ENCODE data around the gene APOA4.

The APOA4 gene

DNA sequence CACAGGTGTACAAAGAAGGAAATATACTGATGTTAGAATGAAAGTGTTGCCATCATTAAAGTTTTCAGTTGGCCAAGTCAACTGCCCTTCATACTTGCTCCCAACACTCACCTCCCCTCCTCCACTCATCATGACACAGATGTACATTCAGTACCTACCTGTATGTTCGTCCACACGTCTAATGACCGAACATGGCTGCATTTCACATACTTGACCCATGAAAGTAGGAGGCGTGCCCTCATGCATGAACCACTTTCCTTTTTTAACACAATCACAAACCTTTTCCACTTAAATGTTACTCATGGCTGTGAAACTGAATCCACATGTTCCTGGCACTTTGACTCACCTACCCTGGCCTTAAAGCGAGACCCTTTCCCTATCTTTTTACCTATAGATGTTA, 47.1 kb downstream of the APOA4 start:
- Histone ChIP-seq H2AK5ac (ENCODE audit: low read depth, low read length) (no peak overlapping the region), H2BK12ac (ENCODE audit: low read length) (no peak overlapping the region), H2BK120ac (ENCODE audit: low read depth, low read length) (no peak overlapping the region), H3K27ac (replicated peaks; ENCODE audit: low read length) (no peak overlapping the region), H2BK5ac (ENCODE audit: low read length) (no peak overlapping the region), H3K36me3 (replicated peaks in 1 of 2; ENCODE audit: control insufficient read depth in 2 of 2, insufficient read depth in 2 of 2, low read length in 2 of 2) (peaks cover 12 to 51% of the 10 kb centered on the region in 2 donors), H3K23ac (ENCODE audit: low read depth, low read length, poor library complexity) (no peak overlapping the region), H3K79me1 (ENCODE audit: low read depth, low read length) (no peaks in the 10 kb centered on the region), H3K4me3 (ENCODE audit: low read length in 2 of 2) (no peak overlapping the region), H3K4me2 (ENCODE audit: insufficient read depth, low read length, poor library complexity, severe bottlenecking) (no peak overlapping the region), H3K9me3 (replicated peaks in 1 of 2; ENCODE audit: control insufficient read depth in 2 of 2, insufficient read depth in 1 of 2, low read depth in 1 of 2, low read length in 2 of 2) (no peaks in the 10 kb centered on the region), H2BK15ac (ENCODE audit: low read length) (no peak overlapping the region), H3K4ac (ENCODE audit: low read length) (no peak overlapping the region), H3K27me3 (ENCODE audit: control insufficient read depth in 3 of 3, insufficient read depth in 3 of 3, low read depth in 1 of 3, low read length in 3 of 3) (no peaks in the 10 kb centered on the region), H3K14ac (ENCODE audit: low read length) (no peak overlapping the region), H4K91ac (ENCODE audit: low read depth, low read length, poor library complexity) (no peak overlapping the region), H3K4me1 (ENCODE audit: control insufficient read depth in 2 of 2, insufficient read depth in 1 of 2, low read depth in 1 of 2, low read length in 2 of 2) (peaks cover 5 to 12% of the 10 kb centered on the region in 2 donors), H3K9ac (ENCODE audit: low read depth, low read length, poor library complexity) (no peak overlapping the region), H4K8ac (ENCODE audit: low read depth, low read length) (no peak overlapping the region), H2AFZ (ENCODE audit: low read length) (no peak overlapping the region), H3K18ac (ENCODE audit: low read length) (no peak overlapping the region)
- no CpG with 5 or more reads among the region's 5 CpGs for WGBS, 2 donors (ENCODE audit: extremely low coverage in 2 of 2, insufficient read length in 2 of 2, insufficient replicate concordance in 1 of 2)
- DNase-seq (ENCODE audit: low spot score): no peak

DNA sequence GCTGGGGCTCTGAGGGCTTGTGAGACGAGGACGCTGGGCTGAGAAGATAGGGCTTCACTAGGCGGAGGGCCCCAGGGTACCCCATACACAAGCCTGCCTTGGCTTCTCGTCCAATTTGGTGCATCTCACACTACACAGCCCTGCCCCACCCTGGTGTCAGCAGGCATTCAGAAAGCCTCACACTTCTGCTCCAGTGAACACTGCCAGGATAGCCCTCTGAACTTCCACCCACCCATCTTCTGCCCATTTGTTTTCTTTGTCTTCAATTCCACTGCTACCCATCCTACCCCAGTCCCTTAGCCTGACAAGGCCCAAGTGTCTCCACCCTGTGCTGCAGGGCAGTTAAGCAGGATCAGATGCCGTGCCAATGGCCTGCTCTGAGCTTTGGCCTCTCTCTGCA, 48.4 kb downstream of the APOA4 start:
- H3K4me2 ChIP-seq (ENCODE audit: insufficient read depth, low read length, poor library complexity, severe bottlenecking): no peak overlapping the region
- no peak overlapping the region for H3K9ac ChIP-seq (ENCODE audit: low read depth, low read length, poor library complexity)
- H2BK12ac ChIP-seq (ENCODE audit: low read length): no peak overlapping the region
- H2BK15ac ChIP-seq (ENCODE audit: low read length): no peak overlapping the region
- peaks cover 12 to 43% of the 10 kb centered on the region in 2 donors for H3K36me3 ChIP-seq (replicated peaks in 1 of 2; ENCODE audit: control insufficient read depth in 2 of 2, insufficient read depth in 2 of 2, low read length in 2 of 2)
- no peak overlapping the region for H3K4me3 ChIP-seq (ENCODE audit: low read length in 2 of 2)
- no peak overlapping the region for H2BK5ac ChIP-seq (ENCODE audit: low read length)
- DNase-seq (ENCODE audit: low spot score): no peak
- H2AFZ ChIP-seq (ENCODE audit: low read length): no peak overlapping the region
- H4K8ac ChIP-seq (ENCODE audit: low read depth, low read length): no peak overlapping the region
- no peak overlapping the region for H2BK120ac ChIP-seq (ENCODE audit: low read depth, low read length)
- H3K23ac ChIP-seq (ENCODE audit: low read depth, low read length, poor library complexity): peak overlapping the region; percentile 59
- no peak overlapping the region for H3K18ac ChIP-seq (ENCODE audit: low read length)
- no CpG with 5 or more reads among the region's 5 CpGs for WGBS, 2 donors (ENCODE audit: extremely low coverage in 2 of 2, insufficient read length in 2 of 2, insufficient replicate concordance in 1 of 2)
- H2AK5ac ChIP-seq (ENCODE audit: low read depth, low read length): no peak overlapping the region
- H3K4me1 ChIP-seq (ENCODE audit: control insufficient read depth in 2 of 2, insufficient read depth in 1 of 2, low read depth in 1 of 2, low read length in 2 of 2): peaks cover 5 to 12% of the 10 kb centered on the region in 2 donors
- no peaks in the 10 kb centered on the region for H3K9me3 ChIP-seq (replicated peaks in 1 of 2; ENCODE audit: control insufficient read depth in 2 of 2, insufficient read depth in 1 of 2, low read depth in 1 of 2, low read length in 2 of 2)
- no peak overlapping the region for H3K27ac ChIP-seq (replicated peaks; ENCODE audit: low read length)
- no peak overlapping the region for H3K14ac ChIP-seq (ENCODE audit: low read length)
- H3K79me1 ChIP-seq (ENCODE audit: low read depth, low read length): no peaks in the 10 kb centered on the region
- no peak overlapping the region for H4K91ac ChIP-seq (ENCODE audit: low read depth, low read length, poor library complexity)
- no peaks in the 10 kb centered on the region for H3K27me3 ChIP-seq (ENCODE audit: control insufficient read depth in 3 of 3, insufficient read depth in 3 of 3, low read depth in 1 of 3, low read length in 3 of 3)
- no peak overlapping the region for H3K4ac ChIP-seq (ENCODE audit: low read length)

DNA sequence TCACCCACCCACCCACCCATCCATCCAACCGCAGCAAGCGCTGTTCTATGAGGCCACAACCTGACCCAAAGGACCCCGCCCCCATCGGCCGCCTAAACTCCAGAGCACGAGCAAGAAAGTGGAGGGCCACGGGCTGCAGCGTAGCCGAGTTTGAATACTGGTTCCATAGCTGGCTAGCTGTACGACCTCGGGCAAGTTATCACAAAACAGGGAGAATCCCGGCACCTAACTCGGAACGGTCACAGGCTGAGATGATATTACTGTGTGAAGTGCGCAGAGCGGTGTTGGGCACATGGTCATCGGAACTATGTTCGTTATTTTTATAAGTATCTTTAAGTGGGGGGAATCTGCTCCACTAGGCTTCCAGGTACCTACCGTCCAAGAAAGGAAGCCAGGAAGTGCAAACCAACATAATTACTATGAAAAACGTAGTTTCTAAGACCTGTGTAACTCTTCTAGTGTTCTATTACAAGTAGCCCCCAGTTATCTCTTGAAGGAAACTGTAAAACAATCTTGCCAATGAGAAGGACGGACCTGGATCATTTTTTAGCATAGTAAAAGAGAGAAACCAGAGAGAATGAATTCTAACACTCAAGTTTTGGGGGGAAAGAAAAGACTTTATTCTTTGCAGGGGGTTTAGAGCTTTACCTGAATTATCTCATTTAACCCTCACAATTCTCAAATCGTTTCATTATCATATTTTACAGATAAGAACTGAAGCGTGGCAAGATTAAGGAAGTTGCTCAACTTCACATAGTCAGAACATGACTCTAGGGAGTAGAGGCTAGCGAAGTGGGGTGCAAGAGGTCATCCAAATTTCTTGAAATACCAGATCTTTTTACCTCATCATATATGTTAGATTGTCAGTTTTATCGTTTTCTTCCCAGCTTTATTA, 49.7 kb downstream of the APOA4 start:
- no peak overlapping the region for H3K4ac ChIP-seq (ENCODE audit: low read length)
- no peak overlapping the region for H2BK12ac ChIP-seq (ENCODE audit: low read length)
- H2AK5ac ChIP-seq (ENCODE audit: low read depth, low read length): no peak overlapping the region
- DNase-seq (ENCODE audit: low spot score): no peak
- no peak overlapping the region for H2BK120ac ChIP-seq (ENCODE audit: low read depth, low read length)
- no peaks in the 10 kb centered on the region for H3K27me3 ChIP-seq (ENCODE audit: control insufficient read depth in 3 of 3, insufficient read depth in 3 of 3, low read depth in 1 of 3, low read length in 3 of 3)
- peak overlapping the region; percentile 85 for H3K4me2 ChIP-seq (ENCODE audit: insufficient read depth, low read length, poor library complexity, severe bottlenecking)
- no peaks in the 10 kb centered on the region for H3K79me1 ChIP-seq (ENCODE audit: low read depth, low read length)
- peaks cover 10 to 43% of the 10 kb centered on the region in 2 donors for H3K36me3 ChIP-seq (replicated peaks in 1 of 2; ENCODE audit: control insufficient read depth in 2 of 2, insufficient read depth in 2 of 2, low read length in 2 of 2)
- peak overlapping the region; percentile 26 for H2BK5ac ChIP-seq (ENCODE audit: low read length)
- H2BK15ac ChIP-seq (ENCODE audit: low read length): no peak overlapping the region
- H2AFZ ChIP-seq (ENCODE audit: low read length): peak overlapping the region; percentile 98
- H3K14ac ChIP-seq (ENCODE audit: low read length): no peak overlapping the region
- H3K4me1 ChIP-seq (ENCODE audit: control insufficient read depth in 2 of 2, insufficient read depth in 1 of 2, low read depth in 1 of 2, low read length in 2 of 2): peaks cover 5 to 12% of the 10 kb centered on the region in 2 donors
- H3K9me3 ChIP-seq (replicated peaks in 1 of 2; ENCODE audit: control insufficient read depth in 2 of 2, insufficient read depth in 1 of 2, low read depth in 1 of 2, low read length in 2 of 2): no peaks in the 10 kb centered on the region
- no peak overlapping the region for H3K9ac ChIP-seq (ENCODE audit: low read depth, low read length, poor library complexity)
- no peak overlapping the region for H4K8ac ChIP-seq (ENCODE audit: low read depth, low read length)
- H3K23ac ChIP-seq (ENCODE audit: low read depth, low read length, poor library complexity): peak overlapping the region; percentile 87
- H3K18ac ChIP-seq (ENCODE audit: low read length): no peak overlapping the region
- peak overlapping the region; percentile 45 for H3K27ac ChIP-seq (replicated peaks; ENCODE audit: low read length)
- no CpG with 5 or more reads among the region's 25 CpGs for WGBS, 2 donors (ENCODE audit: extremely low coverage in 2 of 2, insufficient read length in 2 of 2, insufficient replicate concordance in 1 of 2)
- peak overlapping the region; percentile 66 to 82 for H3K4me3 ChIP-seq (ENCODE audit: low read length in 2 of 2)
- H4K91ac ChIP-seq (ENCODE audit: low read depth, low read length, poor library complexity): no peak overlapping the region

DNA sequence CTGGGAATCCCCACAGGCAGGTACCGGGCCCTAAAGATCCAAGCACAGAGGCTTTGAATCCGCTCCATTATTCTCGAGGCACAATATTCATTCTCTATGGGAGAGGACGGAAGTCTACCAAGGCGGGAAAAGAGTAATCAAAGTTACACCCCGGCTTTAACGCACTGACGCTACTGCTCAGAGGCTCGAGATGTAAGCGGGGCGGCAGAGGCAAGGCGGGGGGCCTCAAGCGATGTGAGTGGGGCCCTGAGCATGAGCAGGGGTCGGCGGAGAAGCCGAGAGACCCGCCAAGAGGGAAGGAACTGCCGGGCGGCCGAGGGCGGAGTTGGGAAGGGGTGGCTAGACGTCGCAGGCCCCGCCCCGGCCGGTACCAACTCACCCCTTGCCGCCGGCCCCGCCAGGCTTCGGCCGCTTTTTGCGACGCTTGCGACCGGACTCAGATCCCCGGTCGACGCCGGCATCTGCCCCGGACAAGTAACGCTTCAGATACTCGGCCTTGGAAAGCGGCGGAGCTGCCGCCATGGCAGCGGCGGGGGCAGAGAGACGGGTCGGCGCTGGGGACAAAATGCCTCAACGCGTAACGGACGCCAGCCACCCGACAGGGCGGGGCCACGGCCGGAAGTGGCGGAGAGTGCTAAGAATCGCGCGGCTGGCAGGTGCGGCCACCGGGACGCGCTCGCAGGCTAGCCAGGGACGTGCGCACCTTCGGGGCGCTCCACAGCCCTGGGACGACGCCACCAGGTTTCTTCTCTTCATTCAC, 50.5 kb downstream of the APOA4 start, which contains the start of gene BUD13:
Gene BUD13, minus strand, starts transcription at position 545 of the 760 bp plus-strand sequence. Its CDS starts 23 bp downstream, at position 522.
- Histone ChIP-seq H2BK120ac (ENCODE audit: low read depth, low read length) (no peak within 1 kb of the TSS), H3K23ac (ENCODE audit: low read depth, low read length, poor library complexity) (peak within 1 kb of the TSS; percentile 87), H3K4ac (ENCODE audit: low read length) (no peak within 1 kb of the TSS), H3K4me3 (ENCODE audit: low read length in 2 of 2) (peak within 1 kb of the TSS; percentile 66 to 90), H2AFZ (ENCODE audit: low read length) (peak within 1 kb of the TSS; percentile 98), H4K91ac (ENCODE audit: low read depth, low read length, poor library complexity) (no peak within 1 kb of the TSS), H3K14ac (ENCODE audit: low read length) (peak within 1 kb of the TSS; percentile 78), H3K27ac (replicated peaks; ENCODE audit: low read length) (peak within 1 kb of the TSS; percentile 90), H2BK12ac (ENCODE audit: low read length) (no peak within 1 kb of the TSS), H3K9me3 (replicated peaks in 1 of 2; ENCODE audit: control insufficient read depth in 2 of 2, insufficient read depth in 1 of 2, low read depth in 1 of 2, low read length in 2 of 2) (no peaks in the 10 kb centered on the region), H3K79me1 (ENCODE audit: low read depth, low read length) (no peaks in the 10 kb centered on the region), H2BK5ac (ENCODE audit: low read length) (peak within 1 kb of the TSS; percentile 67), H3K4me1 (ENCODE audit: control insufficient read depth in 2 of 2, insufficient read depth in 1 of 2, low read depth in 1 of 2, low read length in 2 of 2) (peaks cover 5 to 12% of the 10 kb centered on the region in 2 donors), H3K4me2 (ENCODE audit: insufficient read depth, low read length, poor library complexity, severe bottlenecking) (peak within 1 kb of the TSS; percentile 85), H3K27me3 (ENCODE audit: control insufficient read depth in 3 of 3, insufficient read depth in 3 of 3, low read depth in 1 of 3, low read length in 3 of 3) (no peaks in the 10 kb centered on the region), H2AK5ac (ENCODE audit: low read depth, low read length) (no peak within 1 kb of the TSS), H3K18ac (ENCODE audit: low read length) (peak within 1 kb of the TSS; percentile 97), H3K36me3 (replicated peaks in 1 of 2; ENCODE audit: control insufficient read depth in 2 of 2, insufficient read depth in 2 of 2, low read length in 2 of 2) (peaks cover 8 to 43% of the 10 kb centered on the region in 2 donors), H3K9ac (ENCODE audit: low read depth, low read length, poor library complexity) (peak within 1 kb of the TSS; percentile 96), H2BK15ac (ENCODE audit: low read length) (no peak within 1 kb of the TSS), H4K8ac (ENCODE audit: low read depth, low read length) (no peak within 1 kb of the TSS)
- peak; percentile 86 for DNase-seq (ENCODE audit: low spot score)
- no CpG with 5 or more reads among the region's 73 CpGs for WGBS, 2 donors (ENCODE audit: extremely low coverage in 2 of 2, insufficient read length in 2 of 2, insufficient replicate concordance in 1 of 2)

Data from neuronal stem cell (in vitro differentiated cells).